ENCODE data around the gene TSPAN9. TPM values are rescaled to one million over a fixed set of nuclear protein-coding genes. Genes with fewer than 3 reads are reported as not detected.

TSPAN9 gene
- total and polyA plus RNA-seq, 4 donors = 23.0 to 72.3 (median 33.9) TPM

DNA sequence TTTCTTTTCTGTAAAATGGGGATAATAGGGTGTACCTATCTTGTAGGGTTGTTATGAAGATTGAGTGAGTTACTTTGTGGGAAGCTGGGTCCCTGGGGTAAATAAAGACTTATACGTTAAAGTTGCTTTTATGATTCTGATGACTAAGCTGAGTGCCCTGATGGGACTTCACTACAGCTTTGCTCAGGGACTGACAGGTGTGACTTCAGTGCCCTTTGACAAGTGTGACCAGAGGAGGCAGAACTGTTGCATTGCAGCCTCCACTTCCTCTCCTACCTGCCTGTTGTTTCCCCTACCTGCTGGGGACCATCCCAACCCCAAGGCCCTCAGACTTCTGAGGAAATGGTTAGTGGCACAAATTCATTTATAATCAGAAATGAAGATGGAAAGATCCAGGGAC, 119.3 kb downstream of the TSPAN9 start:
- WGBS, 2 donors = 88 to 95% methylated on average over 1 of the region's 1 CpG

DNA sequence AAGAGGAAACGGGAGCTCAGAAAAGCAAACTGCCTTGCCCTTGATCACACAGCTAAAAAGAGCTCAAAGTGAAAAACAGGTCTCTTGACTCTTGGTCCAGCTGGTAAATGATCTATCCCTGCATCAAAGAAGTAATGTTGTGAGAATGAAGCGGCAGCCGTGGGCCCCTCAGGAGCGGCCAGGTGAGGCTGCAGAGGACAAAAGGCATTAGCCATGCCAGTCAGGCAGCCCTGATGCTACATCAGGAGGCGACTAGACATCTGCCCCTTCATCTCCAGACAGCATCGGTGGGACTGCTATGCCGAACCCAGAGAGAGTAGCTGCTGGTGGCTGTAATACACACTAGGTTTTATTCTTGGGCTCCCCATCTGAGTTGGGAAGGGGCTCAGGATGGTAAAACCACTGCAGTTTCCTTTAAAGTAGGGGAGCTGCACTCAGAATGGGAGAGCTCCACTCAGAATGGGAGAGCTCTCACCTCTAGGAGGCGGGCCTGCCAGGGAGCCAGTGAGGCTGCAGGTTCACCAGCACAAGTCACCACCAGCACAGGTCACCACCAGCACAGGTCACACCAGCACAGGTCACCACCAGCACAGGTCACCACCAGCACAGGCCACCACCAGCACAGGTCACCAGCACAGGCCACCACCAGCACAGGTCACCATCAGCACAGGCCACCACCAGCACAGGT, 120.1 kb downstream of the TSPAN9 start:
- Histone ChIP-seq H3K27me3 (ENCODE audit: control insufficient read depth in 3 of 3, insufficient read depth in 3 of 3, low read length in 2 of 3) (peaks cover 0 to 14% (median 2%) of the 10 kb centered on the region in 3 donors), H3K36me3 (ENCODE audit: control insufficient read depth in 4 of 4, insufficient read depth in 4 of 4, low read length in 4 of 4) (peaks cover 0 to 2% (median 0%) of the 10 kb centered on the region in 4 donors), H3K9ac (ENCODE audit: insufficient read depth in 1 of 2, low read length in 2 of 2) (no peak overlapping the region), H3K9me3 (ENCODE audit: control insufficient read depth in 4 of 4, insufficient read depth in 3 of 4, low read length in 3 of 4) (no peaks in the 10 kb centered on the region), H3K27ac (ENCODE audit: low read depth in 1 of 2, low read length in 1 of 2) (no peak overlapping the region), H3K4me3 (no peak overlapping the region), H3K4me1 (ENCODE audit: control insufficient read depth in 5 of 5, insufficient read depth in 5 of 5, low read length in 5 of 5) (peaks cover 6 to 28% (median 11%) of the 10 kb centered on the region in 5 donors)
- TF ChIP-seq, protein P1, sequence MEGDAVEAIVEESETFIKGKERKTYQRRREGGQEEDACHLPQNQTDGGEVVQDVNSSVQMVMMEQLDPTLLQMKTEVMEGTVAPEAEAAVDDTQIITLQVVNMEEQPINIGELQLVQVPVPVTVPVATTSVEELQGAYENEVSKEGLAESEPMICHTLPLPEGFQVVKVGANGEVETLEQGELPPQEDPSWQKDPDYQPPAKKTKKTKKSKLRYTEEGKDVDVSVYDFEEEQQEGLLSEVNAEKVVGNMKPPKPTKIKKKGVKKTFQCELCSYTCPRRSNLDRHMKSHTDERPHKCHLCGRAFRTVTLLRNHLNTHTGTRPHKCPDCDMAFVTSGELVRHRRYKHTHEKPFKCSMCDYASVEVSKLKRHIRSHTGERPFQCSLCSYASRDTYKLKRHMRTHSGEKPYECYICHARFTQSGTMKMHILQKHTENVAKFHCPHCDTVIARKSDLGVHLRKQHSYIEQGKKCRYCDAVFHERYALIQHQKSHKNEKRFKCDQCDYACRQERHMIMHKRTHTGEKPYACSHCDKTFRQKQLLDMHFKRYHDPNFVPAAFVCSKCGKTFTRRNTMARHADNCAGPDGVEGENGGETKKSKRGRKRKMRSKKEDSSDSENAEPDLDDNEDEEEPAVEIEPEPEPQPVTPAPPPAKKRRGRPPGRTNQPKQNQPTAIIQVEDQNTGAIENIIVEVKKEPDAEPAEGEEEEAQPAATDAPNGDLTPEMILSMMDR (IDR thresholded peaks at IDR 0.05; ENCODE audit: control extremely low read depth, extremely low read depth) = no peak
- 89 to 94% methylated on average over 8 of the region's 8 CpGs for WGBS, 2 donors
- DNase-seq = no peak
- no peak for ATAC-seq (ENCODE audit: insufficient read depth, low FRiP score)

More for the DNA sequence above, 119.3 kb downstream of the TSPAN9 start:
- peaks cover 0 to 2% (median 0%) of the 10 kb centered on the region in 4 donors for H3K36me3 ChIP-seq (ENCODE audit: control insufficient read depth in 4 of 4, insufficient read depth in 4 of 4, low read length in 4 of 4)
- H3K27me3 ChIP-seq (ENCODE audit: control insufficient read depth in 3 of 3, insufficient read depth in 3 of 3, low read length in 2 of 3) = peaks cover 0 to 6% (median 2%) of the 10 kb centered on the region in 3 donors
- H3K4me1 ChIP-seq (ENCODE audit: control insufficient read depth in 5 of 5, insufficient read depth in 5 of 5, low read length in 5 of 5) = peaks cover 2 to 20% (median 12%) of the 10 kb centered on the region in 5 donors
- ATAC-seq (ENCODE audit: insufficient read depth, low FRiP score) = no peak
- no peak overlapping the region for H3K9ac ChIP-seq (ENCODE audit: insufficient read depth in 1 of 2, low read length in 2 of 2)
- H3K27ac ChIP-seq (ENCODE audit: low read depth in 1 of 2, low read length in 1 of 2) = no peak overlapping the region
- H3K9me3 ChIP-seq (ENCODE audit: control insufficient read depth in 4 of 4, insufficient read depth in 3 of 4, low read length in 3 of 4) = no peaks in the 10 kb centered on the region
- H3K4me3 ChIP-seq = no peak overlapping the region
- DNase-seq = no peak
- TF ChIP-seq, protein P1 (IDR thresholded peaks at IDR 0.05; ENCODE audit: control extremely low read depth, extremely low read depth) = no peak

DNA sequence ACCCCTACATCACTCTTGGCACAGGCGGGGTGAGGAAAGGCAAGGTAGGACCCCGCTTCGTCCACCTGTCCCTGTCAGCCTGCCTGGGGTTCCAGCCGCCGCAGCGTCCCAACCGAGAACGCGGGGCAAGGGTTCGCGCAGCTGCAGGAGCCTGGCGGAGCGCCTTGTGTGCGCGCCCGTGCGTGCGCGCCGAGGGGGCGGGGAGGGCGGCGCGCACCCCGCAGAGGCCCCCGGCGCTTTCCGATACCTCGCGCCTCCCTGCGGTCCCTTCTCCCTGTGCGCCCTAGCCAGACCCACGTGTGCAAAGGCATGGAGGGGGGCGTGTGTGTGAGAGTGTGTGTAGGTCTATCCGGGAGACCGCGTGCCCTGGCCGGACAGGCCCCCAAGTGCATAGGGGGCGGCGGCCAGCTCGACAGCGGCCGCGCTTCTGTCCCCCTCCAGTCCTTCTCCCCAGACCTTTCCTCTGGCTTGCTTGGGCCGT, 122.4 kb downstream of the TSPAN9 start:
- H3K27me3 ChIP-seq (ENCODE audit: control insufficient read depth in 3 of 3, insufficient read depth in 3 of 3, low read length in 2 of 3) = peaks cover 0 to 16% (median 2%) of the 10 kb centered on the region in 3 donors
- H3K36me3 ChIP-seq (ENCODE audit: control insufficient read depth in 4 of 4, insufficient read depth in 4 of 4, low read length in 4 of 4) = peaks cover 0 to 4% (median under 1%) of the 10 kb centered on the region in 4 donors
- H3K4me1 ChIP-seq (ENCODE audit: control insufficient read depth in 5 of 5, insufficient read depth in 5 of 5, low read length in 5 of 5) = peaks cover 6 to 28% (median 12%) of the 10 kb centered on the region in 5 donors
- TF ChIP-seq, protein P1 (IDR thresholded peaks at IDR 0.05; ENCODE audit: control extremely low read depth, extremely low read depth) = no peak
- H3K4me3 ChIP-seq = no peak overlapping the region
- ATAC-seq (ENCODE audit: insufficient read depth, low FRiP score) = no peak
- peak; percentile 66 to 77 (median 73) for DNase-seq
- peak overlapping the region in 1 of 2 donors; percentile 92 for H3K27ac ChIP-seq (ENCODE audit: low read depth in 1 of 2, low read length in 1 of 2)
- no peaks in the 10 kb centered on the region for H3K9me3 ChIP-seq (ENCODE audit: control insufficient read depth in 4 of 4, insufficient read depth in 3 of 4, low read length in 3 of 4)
- peak overlapping the region in 1 of 2 donors; percentile 32 for H3K9ac ChIP-seq (ENCODE audit: insufficient read depth in 1 of 2, low read length in 2 of 2)
- 0 to 24% methylated on average over 38 to 45 of the region's 45 CpGs for WGBS, 2 donors
